Psoas muscle (tissue), 8 donors: ENCODE measurements around the gene TRIM33. TPM values are rescaled to one million over a fixed set of nuclear protein-coding genes. Genes with fewer than 3 reads are reported as not detected.

Experiments used
- ATAC-seq, 4 donors: fragments of 200-7000 bp; cut with Tn5 transposase; one replicate each; pipeline ENCODE4 v1.9.1; 2020; ENCODE audit warnings: moderate library complexity in 3 of 4, mild to moderate bottlenecking in 2 of 4
- DNase-seq, 2 donors: peaks; one replicate each; pipeline ENCODE4 v3.0.0-alpha.2; 2020
- H3K27ac ChIP-seq: fragments of 200-600 bp; one replicate; pipeline ENCODE4 v1.8.0; 2022
- H3K27me3 ChIP-seq, 3 donors: fragments of 200-600 bp in 1 of 3; one replicate each; pipeline versions ENCODE4 v1.6.1 to v1.8.0; 2013 to 2022; ENCODE audit warnings: low read length in 2 of 3, mild to moderate bottlenecking in 2 of 3, moderate library complexity in 1 of 3; ENCODE audit not compliant: insufficient read depth in 3 of 3
- H3K36me3 ChIP-seq, 2 donors: fragments of 200-600 bp in 1 of 2; one replicate each; pipeline versions ENCODE4 v1.6.1 to v1.8.0; 2013 to 2022; ENCODE audit warnings: low read depth in 1 of 2, mild to moderate bottlenecking in 1 of 2, moderate library complexity in 1 of 2; ENCODE audit not compliant: insufficient read depth in 1 of 2
- H3K4me1 ChIP-seq: fragments of 200-600 bp; one replicate; pipeline ENCODE4 v1.8.0; 2022
- H3K4me3 ChIP-seq: fragments of 200-600 bp; one replicate; pipeline ENCODE4 v1.8.0; 2022; ENCODE audit warnings: mild to moderate bottlenecking
- H3K9me3 ChIP-seq: fragments of 200-600 bp; one replicate; pipeline ENCODE4 v1.8.0; 2022
- WGBS, 3 donors: extraction: QIAGEN DNeasy Blood & Tissue Kit; methylation state at CpG; one replicate each; pipeline versions ENCODE4 v1.1.6 to v1.1.7; 2013; 5-methylcytosine and 5-hydroxymethylcytosine counted together
- intact Hi-C, 2 donors: fragments of 100-400 bp; cut with DNase I; formaldehyde crosslinking; loops; one replicate each; pipeline versions ENCODE4 v1.11.0 to v1.14.2; 2022
- polyA plus RNA-seq, 3 donors: library from polyadenylated mRNA; stranded (reverse); fragments of 200-250 nt; gene quantifications; one replicate each; pipeline ENCODE4 v1.2.3, GENCODE V29; 2013
- total RNA-seq, 4 donors: library from RNA; stranded (reverse); fragmentation: NEBNext Ultra II Directional in 2 of 4; extraction: Animal tissue kit (Norgen Biotek cat#: 25700) in 2 of 4; gene quantifications; one replicate each; pipeline versions ENCODE4 v1.2.1 to v1.2.4, GENCODE V29; 2021 to 2023
- TF ChIP-seq, protein P1 (sequence below): fragments of 200-600 bp; IDR thresholded peaks from one replicate; pipeline ENCODE4 v1.8.0; 2022; ENCODE audit warnings: antibody characterized with exemption
- donor health status: healthy with polysubstance abuse.
- donor health status: DM: no; HTN: no; CAD: no; lungs with moderate emphysema.
- donor health status: Bipolar disorder and iron deficiency.
- donor health status: healthy.
- donor health status: DM: yes; HTN: yes; CAD: no.
- donor health status: DM: no; HTN: no; CAD: no.
- donor health status: DM: no; HTN: no; CAD: no.
- donor health status: DM: yes; HTN: yes; CAD: no.

Gene TRIM33
- total and polyA plus RNA-seq, 7 donors: 4.6 to 22.0 (median 15.2) TPM

DNA sequence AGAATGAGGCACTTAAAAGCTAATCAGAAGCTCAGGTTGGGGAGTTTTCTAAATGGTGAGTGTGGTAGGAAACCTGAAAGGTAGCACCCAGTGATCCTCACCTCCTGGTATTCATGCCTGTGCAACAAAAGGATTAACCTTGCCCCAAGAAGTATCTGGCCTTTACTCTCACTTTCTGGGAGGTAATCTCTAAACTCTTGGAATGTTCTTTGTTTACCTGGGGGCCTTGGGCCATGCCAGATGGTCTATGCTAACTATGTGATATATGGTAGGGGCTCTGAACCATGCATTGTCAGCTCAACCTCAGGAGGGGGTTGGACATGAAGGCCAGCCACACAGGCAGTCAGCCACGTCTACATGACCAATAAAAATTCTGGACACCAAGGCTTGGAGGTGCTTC lies 24.4 kb upstream of the TRIM33 start:
- H3K36me3 ChIP-seq: peaks cover 0 to 10% of the 10 kb centered on the region in 2 donors
- intact Hi-C loops: no loop called here
- 34 to 61% (median 42%) methylated on average over 1 of the region's 1 CpG for WGBS, 3 donors
- no peaks in the 10 kb centered on the region for H3K27me3 ChIP-seq
- H3K27ac ChIP-seq: no peak overlapping the region
- TF ChIP-seq, protein P1, sequence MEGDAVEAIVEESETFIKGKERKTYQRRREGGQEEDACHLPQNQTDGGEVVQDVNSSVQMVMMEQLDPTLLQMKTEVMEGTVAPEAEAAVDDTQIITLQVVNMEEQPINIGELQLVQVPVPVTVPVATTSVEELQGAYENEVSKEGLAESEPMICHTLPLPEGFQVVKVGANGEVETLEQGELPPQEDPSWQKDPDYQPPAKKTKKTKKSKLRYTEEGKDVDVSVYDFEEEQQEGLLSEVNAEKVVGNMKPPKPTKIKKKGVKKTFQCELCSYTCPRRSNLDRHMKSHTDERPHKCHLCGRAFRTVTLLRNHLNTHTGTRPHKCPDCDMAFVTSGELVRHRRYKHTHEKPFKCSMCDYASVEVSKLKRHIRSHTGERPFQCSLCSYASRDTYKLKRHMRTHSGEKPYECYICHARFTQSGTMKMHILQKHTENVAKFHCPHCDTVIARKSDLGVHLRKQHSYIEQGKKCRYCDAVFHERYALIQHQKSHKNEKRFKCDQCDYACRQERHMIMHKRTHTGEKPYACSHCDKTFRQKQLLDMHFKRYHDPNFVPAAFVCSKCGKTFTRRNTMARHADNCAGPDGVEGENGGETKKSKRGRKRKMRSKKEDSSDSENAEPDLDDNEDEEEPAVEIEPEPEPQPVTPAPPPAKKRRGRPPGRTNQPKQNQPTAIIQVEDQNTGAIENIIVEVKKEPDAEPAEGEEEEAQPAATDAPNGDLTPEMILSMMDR: no peak
- ATAC-seq: no peak
- no peaks in the 10 kb centered on the region for H3K4me1 ChIP-seq
- no peak overlapping the region for H3K4me3 ChIP-seq
- no peak for DNase-seq
- no peaks in the 10 kb centered on the region for H3K9me3 ChIP-seq

DNA sequence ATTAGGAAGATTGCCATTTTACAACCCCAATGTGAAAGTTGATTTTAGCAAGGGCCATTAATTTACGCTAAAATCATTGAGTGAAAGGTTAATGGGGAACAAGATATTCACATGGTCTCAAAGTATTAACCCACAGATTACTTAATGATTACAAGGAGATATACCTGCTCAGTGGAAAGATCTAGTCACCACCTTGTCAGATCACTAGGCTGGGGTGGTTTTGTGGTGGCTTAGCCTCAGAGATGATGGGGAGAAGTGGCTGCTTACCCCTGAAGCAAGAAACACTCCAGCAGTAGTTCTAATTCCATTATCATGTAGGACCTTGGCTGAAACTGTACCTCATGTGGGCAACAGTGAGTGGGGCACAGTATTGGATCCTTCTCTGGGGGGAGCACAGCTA lies 20.1 kb upstream of the TRIM33 start:
- Histone ChIP-seq H3K36me3 (no peaks in the 10 kb centered on the region), H3K9me3 (no peaks in the 10 kb centered on the region), H3K4me1 (no peaks in the 10 kb centered on the region), H3K27ac (no peak overlapping the region), H3K27me3 (no peaks in the 10 kb centered on the region), H3K4me3 (no peak overlapping the region)
- 0 to 95% (median 45%) methylated on average over 1 of the region's 1 CpG for WGBS, 3 donors
- DNase-seq: no peak
- intact Hi-C loops: no loop called here
- no peak for ATAC-seq
- TF ChIP-seq, protein P1: no peak

DNA sequence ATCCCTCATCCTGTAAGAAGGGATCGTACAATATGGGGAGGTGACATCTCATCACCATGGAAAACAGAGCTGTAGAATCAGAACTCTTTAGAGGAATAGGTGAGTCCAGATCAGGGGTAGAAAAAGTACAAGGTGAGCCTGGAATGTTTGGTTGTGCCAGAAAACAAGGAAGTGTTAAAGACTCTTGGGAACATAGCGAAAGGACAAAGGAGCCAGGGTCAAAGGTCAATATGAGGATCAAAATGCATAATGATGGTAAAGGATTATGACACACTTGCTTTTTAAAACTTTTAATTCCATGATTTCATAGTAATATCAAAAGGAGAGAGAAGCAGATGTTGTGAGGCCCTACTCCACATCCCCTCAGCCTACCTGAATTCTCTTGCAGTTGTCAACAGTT lies 19.2 kb upstream of the TRIM33 start:
- DNase-seq (no peak), ATAC-seq (no peak)
- H3K4me1 ChIP-seq: no peaks in the 10 kb centered on the region
- H3K27ac ChIP-seq: no peak overlapping the region
- H3K4me3 ChIP-seq: no peak overlapping the region
- TF ChIP-seq, protein P1: no peak
- intact Hi-C loops: no loop called here
- no peaks in the 10 kb centered on the region for H3K27me3 ChIP-seq
- H3K9me3 ChIP-seq: no peaks in the 10 kb centered on the region
- 86 to 96% (median 92%) methylated on average over 2 of the region's 2 CpGs for WGBS, 3 donors
- H3K36me3 ChIP-seq: no peaks in the 10 kb centered on the region

DNA sequence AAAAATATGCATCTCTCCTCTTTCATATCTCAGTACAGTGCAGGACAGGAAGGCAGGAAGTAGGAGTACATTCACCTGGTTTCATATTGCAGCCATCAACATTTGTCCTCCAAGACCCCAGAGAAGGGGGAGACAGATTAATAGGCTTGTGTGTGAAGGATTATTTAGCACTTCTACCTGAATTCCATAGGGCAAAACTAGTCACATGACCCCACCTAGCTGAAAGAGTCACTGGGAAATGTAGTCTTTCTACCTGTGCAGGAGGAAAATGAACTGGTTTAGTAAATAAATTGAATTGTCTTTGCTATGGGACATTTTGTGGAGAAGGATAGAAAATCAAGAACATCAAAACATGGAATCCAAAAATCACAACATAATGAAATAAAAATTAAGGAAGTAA lies 13.9 kb upstream of the TRIM33 start:
- intact Hi-C loops: no loop called here
- TF ChIP-seq, protein P1: no peak

DNA sequence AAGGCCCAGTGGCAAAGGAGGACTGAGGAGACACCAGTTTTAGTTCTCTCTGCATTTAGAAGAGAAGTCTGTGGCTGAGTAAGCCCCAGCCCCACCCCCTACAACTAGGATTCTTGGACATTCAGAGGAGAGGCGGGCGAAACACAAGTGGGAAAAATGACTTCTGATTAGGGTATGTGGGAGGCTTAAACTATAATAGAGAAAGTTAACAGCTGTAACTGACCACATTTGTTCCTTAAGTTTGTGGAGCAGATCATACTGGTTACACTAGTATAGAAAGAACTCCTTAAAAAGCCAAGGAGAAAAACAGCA lies 11.2 kb upstream of the TRIM33 start:
- DNase-seq (no peak), ATAC-seq (no peak)
- Histone ChIP-seq H3K4me3 (no peak overlapping the region), H3K9me3 (no peaks in the 10 kb centered on the region), H3K4me1 (no peaks in the 10 kb centered on the region), H3K27ac (no peak overlapping the region), H3K36me3 (no peaks in the 10 kb centered on the region), H3K27me3 (peaks cover 0 to 3% (median 0%) of the 10 kb centered on the region in 3 donors)
- TF ChIP-seq, protein P1: no peak
- intact Hi-C loops: no loop called here
- 50 to 61% (median 58%) methylated on average over 2 of the region's 2 CpGs for WGBS, 3 donors

More for the DNA sequence above, 13.9 kb upstream of the TRIM33 start:
- Histone ChIP-seq H3K27ac (no peak overlapping the region), H3K4me1 (no peaks in the 10 kb centered on the region), H3K36me3 (no peaks in the 10 kb centered on the region), H3K4me3 (no peak overlapping the region), H3K27me3 (peaks cover 0 to under 1% (median 0%) of the 10 kb centered on the region in 3 donors), H3K9me3 (no peaks in the 10 kb centered on the region)
- no peak for ATAC-seq
- no peak for DNase-seq
